ENCODE data around the gene RTL9. TPM values are rescaled to one million over a fixed set of nuclear protein-coding genes. Genes with fewer than 3 reads are reported as not detected.

Gene RTL9
- total and polyA plus RNA-seq, 2 donors (not counting 3 experiments of a cell fraction or from before 2014, with no cell fraction given): not detected

GRCh38 chrX:110397904-110398303 lies 39.3 kb downstream of the RTL9 start:
- intact Hi-C loops (cut with micrococcal nuclease): no loop called here
- dilution Hi-C loops (cut with MboI; ENCODE audit: extremely low pct_ligation_motif_present, low sequenced_read_pairs): no loop called here
- Histone ChIP-seq H3K4me1 (ENCODE audit: control insufficient read depth, extremely low read depth, insufficient read depth, low read length) (no peaks in the 10 kb centered on the region), H3K79me2 (ENCODE audit: control insufficient read depth, insufficient read depth, low read length) (no peaks in the 10 kb centered on the region), H3K36me3 (ENCODE audit: control insufficient read depth in 2 of 2, extremely low read depth in 1 of 2, insufficient read depth in 2 of 2, low read length in 2 of 2) (no peaks in the 10 kb centered on the region), H3K9me3 (replicated peaks; ENCODE audit: control insufficient read depth, insufficient read depth, low read length) (no peaks in the 10 kb centered on the region), H2AFZ (ENCODE audit: low read depth, low read length) (no peak overlapping the region), H3K9ac (replicated peaks; ENCODE audit: extremely low read depth, insufficient read depth, low read length) (no peak overlapping the region), H3K4me2 (ENCODE audit: insufficient read depth, low read length) (no peak overlapping the region), H3K9me1 (replicated peaks; ENCODE audit: control insufficient read depth, extremely low read depth, insufficient read depth, low read length) (no peaks in the 10 kb centered on the region), H3K4me3 (replicated peaks in 1 of 3; ENCODE audit: insufficient read depth in 1 of 3, low read depth in 1 of 3, low read length in 3 of 3) (no peak overlapping the region), H4K20me1 (replicated peaks; ENCODE audit: control insufficient read depth, extremely low read depth, insufficient read depth, low read length) (no peaks in the 10 kb centered on the region), H3K27ac (ENCODE audit: insufficient read depth, low read depth, low read length) (no peak overlapping the region), H3K27me3 (ENCODE audit: control insufficient read depth in 2 of 2, insufficient read depth in 2 of 2, low read length in 2 of 2) (peaks cover 0 to 2% of the 10 kb centered on the region in 2 experiments)
- POLR2A ChIA-PET: no interaction called here
- BruUV-seq (replicated peaks): no TSS peak
- no peak for DNase-seq (ENCODE audit: low read depth, low spot score)
- CTCF ChIA-PET: interaction anchor here (1.8 kb wide), 1 partner anchor 237 kb away, joined by 5 read pairs; no protein-coding TSS in a partner anchor
- TF ChIP-seq GATA2 (IDR thresholded peaks at IDR 0.05; ENCODE audit: insufficient read depth, insufficient read length, low read depth, low read length) (no peak), POLR2A (IDR thresholded peaks at IDR 0.05; ENCODE audit: low read depth, low read length) (no peak), POLR2AphosphoS5 (IDR thresholded peaks at IDR 0.05; ENCODE audit: insufficient read depth, low read depth, low read length) (no peak)
- FAIRE-seq: no peak

- dilution Hi-C loops (cut with MboI; ENCODE audit: extremely low pct_ligation_motif_present, low sequenced_read_pairs): no loop called here
- Histone ChIP-seq H3K9ac (replicated peaks; ENCODE audit: extremely low read depth, insufficient read depth, low read length) (no peak overlapping the region), H4K20me1 (replicated peaks; ENCODE audit: control insufficient read depth, extremely low read depth, insufficient read depth, low read length) (no peaks in the 10 kb centered on the region), H3K4me1 (ENCODE audit: control insufficient read depth, extremely low read depth, insufficient read depth, low read length) (no peaks in the 10 kb centered on the region), H3K9me1 (replicated peaks; ENCODE audit: control insufficient read depth, extremely low read depth, insufficient read depth, low read length) (no peaks in the 10 kb centered on the region), H2AFZ (ENCODE audit: low read depth, low read length) (no peak overlapping the region), H3K27ac (ENCODE audit: insufficient read depth, low read depth, low read length) (no peak overlapping the region), H3K36me3 (ENCODE audit: control insufficient read depth in 2 of 2, extremely low read depth in 1 of 2, insufficient read depth in 2 of 2, low read length in 2 of 2) (no peaks in the 10 kb centered on the region), H3K27me3 (ENCODE audit: control insufficient read depth in 2 of 2, insufficient read depth in 2 of 2, low read length in 2 of 2) (peaks cover 0 to 2% of the 10 kb centered on the region in 2 experiments), H3K4me3 (replicated peaks in 1 of 3; ENCODE audit: insufficient read depth in 1 of 3, low read depth in 1 of 3, low read length in 3 of 3) (no peak overlapping the region), H3K9me3 (replicated peaks; ENCODE audit: control insufficient read depth, insufficient read depth, low read length) (no peaks in the 10 kb centered on the region), H3K4me2 (ENCODE audit: insufficient read depth, low read length) (no peak overlapping the region), H3K79me2 (ENCODE audit: control insufficient read depth, insufficient read depth, low read length) (no peaks in the 10 kb centered on the region)
- DNase-seq (ENCODE audit: low read depth, low spot score) (no peak), FAIRE-seq (peak; percentile 42)
- no TSS peak for BruUV-seq (replicated peaks)
- CTCF ChIA-PET: no interaction called here
- intact Hi-C loops (cut with micrococcal nuclease): no loop called here
- TF ChIP-seq POLR2AphosphoS5 (IDR thresholded peaks at IDR 0.05; ENCODE audit: insufficient read depth, low read depth, low read length) (no peak), FOS (IDR thresholded peaks at IDR 0.05; ENCODE audit: borderline replicate concordance, insufficient read depth, low read length) (no peak), EZH2 (IDR thresholded peaks at IDR 0.05; ENCODE audit: borderline replicate concordance, low read depth, low read length, severe bottlenecking) (no peak), GATA2 (IDR thresholded peaks at IDR 0.05; ENCODE audit: insufficient read depth, insufficient read length, low read depth, low read length) (no peak), JUN (IDR thresholded peaks at IDR 0.05; ENCODE audit: borderline replicate concordance, insufficient read depth, insufficient read length, low read depth) (no peak), POLR2A (IDR thresholded peaks at IDR 0.05; ENCODE audit: low read depth, low read length) (no peak), MAX (IDR thresholded peaks at IDR 0.05; ENCODE audit: insufficient read depth, insufficient read length) (no peak), MYC (IDR thresholded peaks at IDR 0.05; ENCODE audit: low read depth, low read length) (no peak), CTCF (IDR thresholded peaks at IDR 0.05; ENCODE audit: extremely low read depth in 1 of 2, insufficient read depth in 1 of 2, low read depth in 1 of 2, low read length in 2 of 2) (no peak)
- POLR2A ChIA-PET: no interaction called here
These were observed 40.8 kb downstream of the RTL9 start for GRCh38 chrX:110399497-110399896.
